Activated T-cell treated with anti-CD3 and anti-CD28 coated beads, Interleukin-2, amount 50 U/mL, for 24 hours (primary cell): ENCODE measurements around the gene RNF44.

Experiments used
- DNase-seq: peaks from one replicate; pipeline ENCODE4 v3.0.0-alpha.2; 2020
- H3K27ac Mint-ChIP-seq: 2 replicates; pipeline ENCODE4 v1.8.0; 2020; ENCODE audit warnings: mild to moderate bottlenecking, mixed read lengths
- H3K27me3 Mint-ChIP-seq: 2 replicates; pipeline ENCODE4 v1.8.0; 2020; ENCODE audit warnings: mixed read lengths
- H3K36me3 Mint-ChIP-seq: 2 replicates; pipeline ENCODE4 v1.8.0; 2020; ENCODE audit warnings: low read depth, mixed read lengths
- H3K4me1 Mint-ChIP-seq: 2 replicates; pipeline ENCODE4 v1.8.0; 2020; ENCODE audit warnings: low read depth, mixed read lengths
- H3K4me3 Mint-ChIP-seq: 2 replicates; pipeline ENCODE4 v1.8.0; 2020; ENCODE audit warnings: mild to moderate bottlenecking, moderate library complexity, mixed read lengths
- H3K9me3 Mint-ChIP-seq: 2 replicates; pipeline ENCODE4 v1.8.0; 2020; ENCODE audit warnings: mixed read lengths

The RNF44 gene

DNA sequence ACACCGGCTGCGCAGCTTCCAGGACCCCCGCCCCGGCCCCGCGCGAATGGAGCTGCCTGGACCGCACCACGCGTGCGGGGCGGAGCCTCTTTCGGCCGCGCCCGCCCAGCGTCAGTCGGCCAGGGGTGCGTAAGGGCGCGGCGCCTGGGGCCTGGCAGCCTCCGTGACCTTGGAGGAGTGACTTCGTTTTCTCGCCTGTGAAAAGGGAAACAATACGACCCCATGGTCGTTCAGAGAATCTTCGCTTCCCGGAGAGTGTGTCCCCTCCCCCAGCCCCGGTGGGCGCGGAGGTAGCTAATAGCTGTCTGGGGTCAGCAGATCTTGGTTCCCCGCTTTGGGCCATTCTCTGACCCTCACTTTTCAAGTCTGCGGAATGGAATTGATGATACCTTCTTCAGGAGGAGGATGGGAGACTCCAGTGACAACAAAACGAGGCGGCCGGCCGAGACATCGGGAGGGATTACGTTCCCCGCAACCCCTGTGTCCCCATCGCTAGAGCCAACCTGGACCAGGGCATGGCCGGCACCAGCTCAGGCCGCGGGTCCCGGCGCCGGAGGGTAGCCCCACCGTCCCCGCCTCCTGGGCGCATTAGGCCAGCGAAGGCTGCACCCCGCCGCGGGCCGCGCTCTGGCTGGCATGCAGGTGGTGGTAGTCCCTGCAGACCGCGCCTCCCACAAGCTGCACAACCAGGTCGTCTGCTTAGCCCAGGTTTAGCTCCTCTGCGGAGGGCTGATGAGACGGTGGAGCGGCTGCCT lies 6.4 kb upstream of the RNF44 start:
- H3K27ac Mint-ChIP-seq, result peak overlapping the region; percentile 97
- peaks cover 9% of the 10 kb centered on the region for H3K36me3 Mint-ChIP-seq
- no peaks in the 10 kb centered on the region for H3K9me3 Mint-ChIP-seq
- peaks cover 72% of the 10 kb centered on the region for H3K4me1 Mint-ChIP-seq
- H3K27me3 Mint-ChIP-seq, result no peaks in the 10 kb centered on the region
- DNase-seq, result peak; percentile 86
- H3K4me3 Mint-ChIP-seq, result peak overlapping the region; percentile 92

DNA sequence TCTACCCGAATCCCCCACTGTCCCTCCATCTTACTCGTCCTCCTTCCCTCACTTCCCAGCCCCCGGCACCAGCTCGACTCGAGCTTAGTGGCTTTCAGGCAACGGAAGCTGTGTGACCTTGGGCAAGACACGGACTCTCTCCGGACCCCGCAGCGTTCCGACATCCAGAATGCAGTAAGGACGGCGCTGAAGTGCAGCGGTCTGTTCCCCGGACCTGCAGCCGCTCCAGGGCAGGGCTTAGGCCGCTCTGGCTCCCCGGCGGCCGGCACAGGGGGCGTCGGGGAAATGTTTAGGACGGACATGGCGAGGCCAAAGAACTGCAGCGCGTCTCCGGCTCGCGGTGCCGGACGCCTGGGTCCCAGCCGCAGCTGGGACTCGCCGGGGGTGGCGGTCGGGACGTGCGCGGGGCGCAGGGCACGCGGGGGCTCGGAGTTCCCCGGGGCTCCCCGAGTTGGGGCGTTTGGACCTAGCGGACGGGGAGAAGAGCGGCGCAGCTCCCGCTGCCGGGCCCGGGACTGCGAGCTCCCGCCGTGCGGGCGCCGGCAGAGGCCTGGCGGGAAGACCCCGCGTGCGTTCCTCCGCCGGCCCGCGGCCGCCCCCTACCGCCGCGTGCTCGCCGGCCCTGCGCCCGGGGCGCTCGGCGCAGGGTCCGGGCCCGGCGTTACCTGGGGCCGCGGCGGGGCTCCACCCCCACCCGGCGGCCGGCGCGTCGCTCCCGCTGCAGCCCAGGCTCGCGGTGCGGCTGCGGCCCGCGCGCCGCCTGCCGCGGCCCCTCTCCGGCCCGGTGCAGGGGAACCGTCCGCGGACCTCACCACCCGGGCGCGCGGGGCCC lies 5.6 kb upstream of the RNF44 start:
- peak; percentile 70 for DNase-seq
- peak overlapping the region; percentile 92 for H3K4me3 Mint-ChIP-seq
- H3K27ac Mint-ChIP-seq, result peak overlapping the region; percentile 93
- H3K4me1 Mint-ChIP-seq, result peaks cover 72% of the 10 kb centered on the region
- peaks cover 9% of the 10 kb centered on the region for H3K36me3 Mint-ChIP-seq
- no peaks in the 10 kb centered on the region for H3K27me3 Mint-ChIP-seq
- H3K9me3 Mint-ChIP-seq, result no peaks in the 10 kb centered on the region

DNA sequence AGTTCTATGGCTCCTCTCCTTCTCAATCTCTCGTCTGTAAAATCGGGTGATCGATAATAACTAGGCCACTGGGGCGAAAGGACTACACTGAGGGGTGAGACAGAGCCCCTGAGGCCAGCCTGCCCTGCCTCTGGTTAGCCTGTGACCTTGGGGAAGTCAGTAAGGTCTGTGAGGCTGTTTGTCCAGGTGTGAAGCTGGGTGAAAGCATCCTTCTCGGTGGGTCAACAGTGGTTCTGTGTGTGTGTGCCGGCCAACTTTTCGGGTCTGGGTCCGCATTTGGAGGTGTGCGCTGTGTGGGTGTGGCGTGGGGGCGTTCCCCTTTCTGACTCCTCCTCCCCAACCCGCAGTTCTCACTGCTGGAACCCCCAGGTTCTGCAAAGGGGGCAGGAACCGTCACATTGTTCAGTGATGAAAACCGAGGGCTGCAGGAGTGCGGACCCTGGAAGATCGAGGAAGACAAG lies 5.0 kb upstream of the RNF44 start:
- Mint-ChIP-seq H3K4me3 (peak overlapping the region; percentile 84), H3K27ac (peak overlapping the region; percentile 93), H3K36me3 (peaks cover 13% of the 10 kb centered on the region), H3K4me1 (peaks cover 67% of the 10 kb centered on the region), H3K9me3 (no peaks in the 10 kb centered on the region), H3K27me3 (no peaks in the 10 kb centered on the region)
- DNase-seq, result peak; percentile 84

GRCh38 chr5:176541338-176542134 lies 4.3 kb upstream of the RNF44 start:
- no peaks in the 10 kb centered on the region for H3K9me3 Mint-ChIP-seq

GRCh38 chr5:176540956-176541337 lies 3.7 kb upstream of the RNF44 start:
- Mint-ChIP-seq H3K4me3 (peak overlapping the region; percentile 84), H3K27me3 (no peaks in the 10 kb centered on the region), H3K27ac (peak overlapping the region; percentile 93), H3K36me3 (peaks cover 18% of the 10 kb centered on the region), H3K4me1 (peaks cover 63% of the 10 kb centered on the region), H3K9me3 (no peaks in the 10 kb centered on the region)
- no peak for DNase-seq

More at GRCh38 chr5:176541338-176542134, 4.3 kb upstream of the RNF44 start:
- peak overlapping the region; percentile 84 for H3K4me3 Mint-ChIP-seq
- peaks cover 67% of the 10 kb centered on the region for H3K4me1 Mint-ChIP-seq
- peaks cover 13% of the 10 kb centered on the region for H3K36me3 Mint-ChIP-seq
- DNase-seq, result peak; percentile 74
- H3K27ac Mint-ChIP-seq, result peak overlapping the region; percentile 93
- no peaks in the 10 kb centered on the region for H3K27me3 Mint-ChIP-seq

DNA sequence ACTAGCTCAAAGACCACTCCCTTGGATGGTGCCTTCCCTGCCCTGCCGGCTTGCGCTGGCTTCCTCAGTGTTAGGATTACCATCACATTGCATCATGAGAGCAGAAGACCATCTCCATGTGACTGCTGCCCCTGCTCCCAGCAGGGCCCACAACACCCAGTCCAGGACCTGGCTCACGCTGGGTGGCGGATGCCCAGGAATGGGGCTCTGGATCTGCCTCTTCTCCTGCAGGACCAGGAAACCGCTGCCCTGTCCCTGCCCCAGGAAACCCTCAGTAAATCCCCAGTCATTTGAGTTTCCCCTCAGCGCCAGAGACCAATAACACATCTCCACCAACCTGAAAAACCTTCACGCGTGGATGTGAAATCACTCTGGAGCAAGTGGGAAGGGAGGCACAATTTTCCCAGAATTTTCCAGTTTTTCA lies 3.3 kb upstream of the RNF44 start:
- H3K9me3 Mint-ChIP-seq, result no peaks in the 10 kb centered on the region
- no peaks in the 10 kb centered on the region for H3K27me3 Mint-ChIP-seq
- DNase-seq, result no peak
- H3K27ac Mint-ChIP-seq, result peak overlapping the region; percentile 93
- H3K4me1 Mint-ChIP-seq, result peaks cover 59% of the 10 kb centered on the region
- H3K4me3 Mint-ChIP-seq, result peak overlapping the region; percentile 84
- H3K36me3 Mint-ChIP-seq, result peaks cover 22% of the 10 kb centered on the region

- Mint-ChIP-seq H3K27ac (peak overlapping the region; percentile 99), H3K36me3 (peaks cover 36% of the 10 kb centered on the region), H3K4me3 (no peak overlapping the region), H3K27me3 (no peaks in the 10 kb centered on the region), H3K9me3 (no peaks in the 10 kb centered on the region), H3K4me1 (peaks cover 59% of the 10 kb centered on the region)
- no peak for DNase-seq
Observed at GRCh38 chr5:176538989-176539384, 1.8 kb upstream of the RNF44 start.

DNA sequence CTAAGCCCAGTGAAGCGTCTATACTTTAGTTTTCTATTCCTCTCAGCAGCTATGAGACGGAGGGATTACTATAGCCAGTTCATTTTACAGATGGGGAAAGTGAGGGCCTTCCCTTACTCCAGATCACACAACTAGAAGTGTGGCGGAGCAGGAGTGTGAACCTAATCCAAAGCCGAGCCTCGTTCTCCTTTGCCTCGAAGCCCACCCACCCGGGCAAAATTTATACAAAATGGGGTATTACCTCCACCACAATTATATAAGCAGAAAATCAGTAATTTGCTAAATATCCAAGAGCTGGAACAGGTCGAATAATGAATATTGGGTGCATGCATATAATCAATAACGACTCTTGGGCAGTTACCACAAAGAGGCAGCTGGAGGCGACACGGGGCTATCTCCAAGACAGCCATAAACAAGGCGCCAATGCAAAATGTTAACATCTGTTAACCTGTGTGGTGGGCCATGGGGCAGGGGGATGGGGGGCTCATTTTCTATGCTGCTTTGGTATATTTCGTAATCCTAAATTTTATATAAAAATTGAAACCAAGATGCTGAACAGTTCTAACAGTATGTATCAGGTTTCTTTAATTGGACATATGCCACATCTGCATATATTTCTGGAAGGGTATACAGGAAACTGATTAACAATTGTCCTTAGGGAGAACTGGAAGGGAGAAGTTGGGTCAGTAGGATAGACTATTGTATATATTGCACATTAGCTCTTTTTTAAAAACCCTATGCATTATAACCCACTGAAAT lies 1.2 kb upstream of the RNF44 start:
- H3K4me3 Mint-ChIP-seq, result peak overlapping the region; percentile 87
- H3K4me1 Mint-ChIP-seq, result peaks cover 62% of the 10 kb centered on the region
- peaks cover 36% of the 10 kb centered on the region for H3K36me3 Mint-ChIP-seq
- no peaks in the 10 kb centered on the region for H3K9me3 Mint-ChIP-seq
- H3K27me3 Mint-ChIP-seq, result no peaks in the 10 kb centered on the region
- DNase-seq, result no peak
- peak overlapping the region; percentile 99 for H3K27ac Mint-ChIP-seq

- H3K4me3 Mint-ChIP-seq, result peak overlapping the region; percentile 87
Observed at GRCh38 chr5:176537554-176538229, 490 bp upstream of the RNF44 start.

GRCh38 chr5:176536132-176536901 lies 885 bp downstream of the RNF44 start:
- peak overlapping the region; percentile 99 for H3K27ac Mint-ChIP-seq
- H3K4me1 Mint-ChIP-seq, result peaks cover 63% of the 10 kb centered on the region
- peak overlapping the region; percentile 87 for H3K4me3 Mint-ChIP-seq
- H3K9me3 Mint-ChIP-seq, result no peaks in the 10 kb centered on the region
- peak; percentile 85 for DNase-seq
- peaks cover 41% of the 10 kb centered on the region for H3K36me3 Mint-ChIP-seq
- no peaks in the 10 kb centered on the region for H3K27me3 Mint-ChIP-seq

More at GRCh38 chr5:176537554-176538229, 490 bp upstream of the RNF44 start:
- Mint-ChIP-seq H3K4me1 (peaks cover 69% of the 10 kb centered on the region), H3K36me3 (peaks cover 41% of the 10 kb centered on the region), H3K9me3 (no peaks in the 10 kb centered on the region), H3K27ac (peak overlapping the region; percentile 99), H3K27me3 (no peaks in the 10 kb centered on the region)
- peak; percentile 93 for DNase-seq

- peak overlapping the region; percentile 99 for H3K27ac Mint-ChIP-seq
- H3K27me3 Mint-ChIP-seq, result no peaks in the 10 kb centered on the region
- H3K36me3 Mint-ChIP-seq, result peaks cover 46% of the 10 kb centered on the region
- DNase-seq, result peak; percentile 59
- H3K4me3 Mint-ChIP-seq, result peak overlapping the region; percentile 87
- H3K9me3 Mint-ChIP-seq, result no peaks in the 10 kb centered on the region
- peaks cover 62% of the 10 kb centered on the region for H3K4me1 Mint-ChIP-seq
Observed at GRCh38 chr5:176535664-176536131, 1.5 kb downstream of the RNF44 start.

DNA sequence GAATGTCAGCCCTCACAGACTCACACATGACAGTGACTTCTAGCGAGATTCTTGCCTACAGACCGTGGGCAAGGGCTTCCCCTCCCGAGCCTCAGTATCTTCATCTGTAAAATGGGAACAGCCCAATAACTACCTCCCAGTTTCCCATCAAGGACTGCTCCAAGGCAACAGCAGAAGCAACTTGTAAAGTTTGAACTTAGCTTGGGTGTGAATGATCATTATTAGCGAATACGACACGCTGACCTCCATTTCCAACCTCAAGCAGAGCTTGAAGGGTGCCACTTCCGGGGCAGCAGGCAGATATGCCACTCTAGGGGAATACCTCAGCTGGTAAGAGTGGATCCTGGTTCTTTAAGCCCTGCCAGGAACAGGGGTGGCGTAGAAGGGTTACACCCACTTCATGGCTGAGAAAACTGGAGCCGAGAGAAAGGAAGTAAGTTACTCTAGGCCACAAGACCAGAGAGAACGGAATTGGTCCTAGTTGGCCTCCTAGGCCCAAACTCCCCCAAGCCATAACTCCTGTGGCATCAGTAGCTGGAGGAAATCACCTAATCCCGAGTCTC lies 2.0 kb downstream of the RNF44 start:
- peak overlapping the region; percentile 99 for H3K27ac Mint-ChIP-seq
- H3K27me3 Mint-ChIP-seq, result no peaks in the 10 kb centered on the region
- peaks cover 59% of the 10 kb centered on the region for H3K4me1 Mint-ChIP-seq
- no peaks in the 10 kb centered on the region for H3K9me3 Mint-ChIP-seq
- H3K4me3 Mint-ChIP-seq, result peak overlapping the region; percentile 87
- DNase-seq, result peak; percentile 57
- peaks cover 46% of the 10 kb centered on the region for H3K36me3 Mint-ChIP-seq
